ENCODE results near the gene AP1AR.

AP1AR gene

DNA sequence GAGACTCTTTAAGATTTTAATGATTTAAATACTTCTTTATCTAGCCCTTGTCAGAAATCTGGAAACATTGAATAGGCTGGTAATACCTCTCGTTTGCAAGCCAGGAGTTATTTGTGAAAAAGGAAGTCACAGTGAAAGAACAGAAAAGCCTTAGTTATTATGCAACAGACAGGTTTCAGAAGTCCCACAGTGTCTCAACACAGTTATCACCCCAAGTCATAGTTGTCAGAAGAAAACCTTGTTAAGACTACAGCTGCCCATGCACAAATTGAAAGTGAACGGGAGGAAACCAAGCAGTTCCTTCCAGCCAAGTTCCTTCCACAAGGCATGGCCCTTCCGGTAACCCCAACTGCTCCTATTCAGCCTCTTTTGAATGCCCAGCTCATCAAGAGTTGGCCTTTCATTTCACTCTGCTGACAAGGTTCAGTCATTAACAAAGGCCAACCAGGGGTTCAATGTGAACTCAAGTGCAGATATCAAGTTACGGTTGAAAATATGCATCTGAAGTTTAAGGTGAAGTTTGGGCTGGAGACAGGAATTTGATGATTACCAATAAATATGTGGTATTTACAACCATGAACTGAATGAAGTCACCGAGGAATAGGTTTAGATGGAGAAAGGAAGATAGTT, 81.1 kb downstream of the AP1AR start:
- no peak for DNase-seq

- DNase-seq = no peak
Measured at GRCh38 chr4:112315446-112315845, 83.9 kb downstream of the AP1AR start.

- DNase-seq = no peak
Measured at GRCh38 chr4:112316360-112316759, 84.8 kb downstream of the AP1AR start.

- DNase-seq = no peak
Measured at GRCh38 chr4:112318239-112319142, 86.9 kb downstream of the AP1AR start.
